Kidney glomerular epithelial cell (primary cell): Measurements from ENCODE around the gene PHF21B.
"Not testable (repeated sequence)": the region's sequence is repeated elsewhere in the genome, so short reads cannot be mapped to it uniquely, and the experiment has no call there.

Experiments used
- DNase-seq: peaks from one replicate; lab custom pipeline; 2025; lab: John Stamatoyannopoulos, UW

The PHF21B gene

DNA sequence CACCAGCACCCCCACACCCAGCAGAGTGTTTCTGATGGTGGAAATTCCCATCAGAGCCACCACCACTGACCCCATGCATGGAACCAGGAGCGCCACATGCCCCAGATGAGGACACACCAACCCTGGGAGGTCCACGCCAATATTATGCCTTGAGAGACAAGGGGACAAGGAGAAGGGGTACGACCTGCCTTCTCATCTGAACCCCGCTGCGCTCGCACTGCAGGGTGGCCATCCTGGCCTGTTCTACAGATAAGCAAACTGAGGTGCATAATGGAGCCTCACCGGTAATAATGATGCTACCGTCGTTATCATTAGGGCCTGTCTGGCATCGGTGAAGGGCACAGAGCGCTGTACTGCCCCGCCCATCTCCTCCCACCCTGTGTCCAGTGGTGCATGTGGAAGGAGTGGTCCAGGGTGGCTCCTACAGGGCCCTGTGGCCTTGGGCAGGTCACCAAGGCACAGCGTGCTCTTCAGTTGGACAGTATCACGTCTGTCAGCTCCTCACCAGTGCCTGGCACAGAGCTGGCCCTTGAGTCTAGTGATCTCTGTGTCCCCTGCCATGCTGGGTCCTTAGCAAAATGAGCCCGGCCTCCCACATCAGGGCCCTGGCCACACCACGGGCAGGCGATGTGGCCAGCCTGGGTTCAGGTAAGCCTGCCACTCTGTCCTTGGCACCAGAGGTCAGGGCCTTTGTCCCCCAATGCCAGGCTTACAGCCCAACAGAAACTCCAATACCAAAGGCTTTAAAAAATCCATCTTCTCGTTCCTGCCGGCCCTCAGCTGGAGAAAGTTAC is 92.2 kb downstream of the PHF21B start:
- no peak for DNase-seq

DNA sequence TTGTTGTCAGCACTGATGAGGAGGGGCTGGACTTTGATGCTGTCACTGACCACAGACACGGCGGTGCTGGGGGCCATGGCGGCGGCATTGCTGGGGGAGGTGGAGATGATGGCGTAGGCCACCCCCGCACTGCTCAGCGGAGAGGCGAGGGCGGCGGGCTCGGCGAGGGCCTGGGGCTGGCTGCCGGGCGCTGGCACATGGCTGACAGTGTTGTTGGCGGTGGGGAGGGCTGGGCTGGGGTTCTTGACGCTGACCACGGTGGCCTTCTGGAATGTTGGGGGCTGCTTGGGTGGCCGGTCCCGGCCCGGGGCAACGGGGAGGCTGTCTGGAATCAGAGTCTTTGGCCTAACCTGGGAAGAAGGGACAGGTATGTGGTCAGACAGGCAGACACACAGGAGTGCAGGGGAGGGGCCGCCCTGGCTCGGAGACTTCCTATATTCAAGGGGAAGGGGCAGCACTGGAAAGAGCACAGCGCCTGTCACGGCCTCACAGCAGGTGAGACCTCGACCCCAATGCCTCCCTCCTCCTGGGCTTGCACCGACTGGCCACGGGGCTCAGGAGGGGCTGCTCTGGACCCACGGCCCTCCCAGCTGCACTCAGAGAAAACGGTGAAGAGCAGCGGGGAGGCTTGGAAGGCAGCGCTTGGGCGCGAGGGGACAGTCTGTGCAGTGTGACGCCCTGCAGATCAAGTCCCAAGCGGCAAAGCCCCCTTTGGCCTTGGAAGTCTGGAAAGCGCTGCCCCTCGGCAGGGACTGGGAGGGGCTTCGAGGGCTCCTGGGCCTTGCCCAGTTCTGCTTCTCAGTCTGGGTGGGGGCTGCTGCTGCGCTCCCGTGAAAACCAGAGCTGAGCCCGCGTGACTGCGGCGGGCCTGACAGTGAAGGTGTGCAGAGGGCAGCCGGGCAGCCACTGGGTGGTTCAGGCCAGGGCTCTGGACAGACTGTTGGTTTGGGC is 93.2 kb downstream of the PHF21B start:
- no peak for DNase-seq

DNA sequence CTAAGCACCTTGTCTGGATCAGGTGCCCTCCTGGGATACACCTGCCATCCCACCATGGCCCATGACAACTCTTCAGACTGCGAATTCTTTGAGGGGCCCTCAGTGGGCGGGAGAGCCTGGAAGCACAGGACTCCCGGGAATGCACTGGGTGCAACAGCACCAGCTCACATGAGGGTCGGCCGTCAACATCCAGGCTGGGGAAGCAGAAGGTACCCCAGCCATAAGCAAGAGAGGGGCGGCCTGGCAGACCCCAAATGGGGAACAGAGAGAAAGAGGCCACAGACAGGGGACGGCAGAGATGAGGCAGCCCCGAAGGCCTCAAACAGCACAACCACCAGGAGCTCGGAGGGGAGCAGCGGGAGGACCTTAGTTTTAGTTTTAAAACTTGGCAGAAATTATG is 94.4 kb downstream of the PHF21B start:
- no peak for DNase-seq

DNA sequence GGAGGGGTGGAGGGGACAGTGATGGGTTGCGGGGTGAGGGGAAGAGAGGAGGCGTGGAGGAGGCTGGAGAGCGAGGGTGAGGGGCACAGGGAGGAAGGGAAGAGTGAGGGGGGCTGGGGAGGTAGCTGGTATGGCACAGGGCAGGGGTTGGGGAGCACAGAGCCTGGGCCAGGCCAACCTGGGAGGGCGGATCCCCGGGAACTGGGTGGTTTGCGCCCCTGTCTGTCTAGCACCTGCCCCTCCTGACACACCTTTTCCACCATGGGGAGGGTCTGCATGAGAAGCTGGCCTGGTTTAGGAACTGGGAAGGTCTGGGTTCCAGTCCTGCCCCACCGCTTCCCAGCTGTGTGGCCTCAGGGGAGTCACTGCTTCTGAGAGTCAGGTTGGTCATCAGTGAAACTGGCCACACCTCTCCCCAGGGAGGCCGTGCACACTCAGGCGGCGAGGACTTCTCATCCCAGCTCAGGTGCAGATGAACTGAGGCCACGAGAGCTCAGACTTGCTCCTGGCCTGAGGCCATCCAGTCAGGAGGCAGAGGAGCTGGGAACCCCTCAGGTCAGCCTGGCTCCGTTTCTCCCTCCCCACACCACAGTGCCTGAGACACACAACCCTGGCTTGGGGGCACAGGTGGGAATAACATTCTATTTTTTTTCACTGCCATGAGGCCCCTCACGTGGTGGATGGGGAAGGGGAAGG is 95.6 kb downstream of the PHF21B start:
- no peak for DNase-seq

DNA sequence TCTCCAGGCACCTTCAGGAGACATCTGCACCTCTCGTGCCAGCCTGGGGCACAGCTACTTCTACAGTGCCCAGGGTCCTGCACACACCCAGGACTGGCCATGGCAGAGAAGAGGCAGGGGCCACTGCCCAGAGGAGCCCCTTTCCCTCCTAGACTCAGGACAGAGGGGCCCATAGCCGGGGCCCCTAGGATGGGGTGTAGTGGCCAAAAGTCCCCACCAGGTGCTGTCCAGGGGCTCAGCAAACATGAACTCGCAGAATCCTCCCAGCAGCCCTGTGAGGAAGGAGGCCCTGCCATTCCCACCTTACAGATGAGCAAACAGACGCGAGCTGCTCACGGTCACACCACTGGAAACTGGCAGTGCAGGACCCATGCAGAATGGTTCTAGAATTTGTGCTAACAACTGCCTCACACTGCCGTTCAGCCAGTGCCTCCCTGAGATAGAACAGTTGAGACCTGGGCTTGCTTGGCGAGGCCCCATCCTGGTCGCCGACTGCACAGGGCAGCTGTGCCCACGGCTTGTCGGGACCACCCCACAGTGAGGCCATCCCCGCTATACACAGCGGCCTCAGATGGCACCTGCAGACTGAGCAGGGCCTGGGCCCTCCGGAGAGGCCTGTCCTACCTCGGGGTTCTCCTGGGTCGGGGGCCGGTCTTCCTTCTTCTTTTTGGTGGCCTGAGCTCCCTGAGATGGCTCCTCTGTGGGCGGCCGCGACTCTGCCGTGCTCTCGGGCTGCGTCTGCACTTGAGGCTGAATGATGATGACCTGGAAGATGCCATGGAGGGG is 96.4 kb downstream of the PHF21B start:
- no peak for DNase-seq

DNA sequence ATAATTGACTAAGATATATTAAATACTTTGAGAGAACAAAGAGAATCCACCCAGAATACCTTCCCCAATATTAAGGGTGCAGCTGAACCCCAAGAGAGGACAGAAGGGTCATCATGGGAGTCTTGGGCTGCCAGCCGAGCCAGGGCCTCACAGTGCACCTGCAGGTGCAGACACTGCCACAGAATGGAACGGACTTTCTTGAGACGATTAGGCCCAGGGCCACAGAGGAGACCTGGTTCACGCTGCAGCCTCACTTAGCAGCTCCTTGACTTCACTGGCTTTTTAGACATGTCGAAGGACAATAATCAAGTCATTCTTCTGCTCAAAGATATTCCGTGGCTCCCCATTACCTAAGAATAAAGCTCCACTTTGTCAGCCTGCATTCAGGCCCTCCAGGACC is 100.6 kb downstream of the PHF21B start:
- DNase-seq: no peak

DNA sequence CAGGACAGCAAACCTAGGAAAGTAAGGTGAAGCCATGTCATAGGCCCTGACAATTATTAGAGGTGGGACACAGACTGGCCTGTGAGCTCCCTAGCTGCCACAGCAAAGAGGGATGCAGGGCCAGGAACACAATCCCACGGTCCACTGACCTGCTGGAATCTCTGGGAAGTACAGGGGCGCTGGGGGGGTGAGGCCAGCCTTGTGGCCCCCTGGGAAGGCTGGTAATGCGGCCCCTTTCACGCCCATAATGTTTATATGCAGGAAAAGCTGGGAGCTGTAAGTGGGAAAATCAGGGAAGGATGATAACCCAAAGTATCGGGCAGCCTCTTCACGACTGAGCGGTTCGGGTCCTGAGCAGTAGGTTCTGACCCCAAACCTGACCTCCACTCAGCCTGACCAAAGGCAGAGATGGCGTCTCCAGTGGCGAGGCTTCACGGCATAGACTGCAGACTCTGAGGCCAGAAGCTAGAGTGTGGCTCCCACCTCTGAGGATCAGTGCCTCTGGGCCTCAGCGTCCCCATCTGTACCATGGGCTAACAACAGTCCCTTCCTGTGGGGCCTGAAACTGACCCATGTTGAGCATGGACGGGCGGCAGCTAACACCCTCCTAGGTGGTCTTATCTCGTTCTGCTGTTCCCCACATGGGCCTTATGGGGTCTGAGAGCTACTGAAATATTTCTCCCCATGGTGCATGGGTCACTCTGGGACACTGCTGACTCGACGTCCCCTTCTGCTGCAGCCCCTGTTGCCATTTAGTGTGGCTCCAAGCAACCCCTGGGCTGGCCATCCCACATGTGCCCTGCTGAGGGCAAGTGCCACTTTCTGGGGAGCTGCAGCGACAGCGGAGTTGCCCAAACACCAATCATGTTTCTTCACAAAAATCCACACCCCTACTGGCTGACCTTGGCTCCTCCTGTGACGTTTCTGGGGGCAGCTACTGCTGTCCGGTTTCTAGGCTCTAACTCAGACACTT is 101.8 kb downstream of the PHF21B start:
- DNase-seq: no peak

DNA sequence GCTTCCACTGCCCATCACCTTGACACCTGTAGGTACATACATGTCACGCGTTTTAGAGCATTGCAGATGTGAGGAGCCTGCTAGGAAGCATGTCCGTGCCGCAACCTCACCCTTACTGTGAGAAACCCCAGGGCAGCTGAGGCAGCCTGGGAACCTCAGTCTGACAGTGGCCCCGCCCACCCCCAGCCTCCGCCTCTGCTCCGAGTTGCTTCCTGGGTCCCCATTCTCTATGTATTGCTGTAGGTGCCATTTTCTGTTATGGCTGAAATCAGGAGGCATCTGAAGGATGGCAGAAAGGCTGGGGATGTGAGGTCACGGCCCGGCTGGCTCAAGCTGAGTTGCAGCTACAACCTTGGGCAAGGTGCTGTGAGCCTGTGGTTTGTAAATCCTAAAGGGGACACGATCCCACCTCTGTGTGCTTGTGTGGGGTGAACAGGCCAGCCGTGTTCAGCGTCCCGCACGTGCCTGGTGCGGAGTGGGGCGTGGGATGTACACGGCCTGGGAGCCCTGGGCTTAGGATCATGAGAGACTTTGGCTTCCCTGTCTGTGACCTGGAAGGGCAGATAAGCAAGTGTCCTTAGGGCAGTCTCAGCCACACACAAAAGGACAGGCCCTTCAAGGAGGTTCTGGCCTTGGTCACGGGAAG is 102.7 kb downstream of the PHF21B start:
- DNase-seq: no peak

DNA sequence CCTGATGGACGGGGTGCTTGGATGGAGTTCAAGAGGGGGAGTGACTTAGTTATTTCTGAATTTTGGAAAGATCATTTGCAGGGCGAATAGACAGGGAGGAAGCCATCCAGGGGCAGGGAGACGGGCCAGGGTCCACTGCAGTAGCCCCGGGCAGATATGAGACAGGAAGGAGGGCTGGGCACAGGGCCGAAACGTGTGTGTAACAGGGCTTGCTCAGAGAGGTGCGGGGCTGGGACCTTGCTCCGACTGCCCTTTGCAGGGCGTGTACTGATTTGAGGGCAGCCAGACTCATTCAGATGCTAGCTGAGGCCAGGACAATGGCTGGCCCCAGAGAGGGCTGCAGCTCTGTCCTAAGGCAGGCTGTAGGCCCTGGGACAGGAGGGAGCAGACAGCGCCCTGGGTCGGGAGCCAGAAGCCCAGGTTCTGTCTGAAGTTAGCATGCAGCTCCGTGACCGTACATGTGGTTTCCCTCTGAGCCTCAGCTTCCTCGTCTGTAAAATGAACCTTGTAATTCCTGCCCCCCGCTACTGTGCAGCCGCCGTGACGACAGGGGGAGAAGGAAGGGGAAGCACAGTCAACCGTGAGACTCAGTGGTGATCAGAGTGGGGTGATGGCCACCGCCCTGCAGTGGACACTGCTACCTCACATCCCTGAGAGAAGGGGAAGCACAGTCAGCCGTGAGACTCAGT is 103.4 kb downstream of the PHF21B start:
- DNase-seq: no peak

DNA sequence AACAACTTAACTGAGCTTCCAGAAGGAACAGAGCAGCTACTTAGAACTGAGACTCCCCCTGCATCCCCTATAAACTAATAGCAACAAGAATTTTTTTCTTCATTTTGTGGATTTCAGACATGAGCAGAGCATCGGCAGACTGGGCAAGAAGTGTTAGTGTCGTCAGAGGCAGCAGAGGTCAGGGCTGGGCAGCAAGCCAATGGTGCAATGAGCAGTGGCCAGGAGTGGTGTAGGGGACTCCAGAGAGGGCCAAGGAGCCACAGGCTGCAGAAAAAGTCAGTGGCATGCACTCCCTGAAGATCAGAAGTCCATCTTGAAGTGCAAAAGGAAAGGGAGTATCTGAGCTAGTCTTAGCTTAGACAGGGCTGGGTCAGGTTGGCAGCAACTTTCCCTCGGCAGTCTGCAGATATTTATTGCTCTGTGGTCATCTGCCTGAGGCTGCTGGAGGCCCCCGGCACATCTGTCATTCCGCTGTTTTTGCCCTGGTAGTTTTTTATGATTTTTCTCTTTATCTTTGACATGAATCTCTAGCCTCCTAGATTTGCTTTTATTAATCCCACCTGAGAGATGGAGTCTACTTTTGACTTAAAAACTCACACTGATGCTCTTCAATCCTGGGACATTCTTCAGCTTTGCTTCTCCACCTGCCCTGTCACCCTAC is 105.2 kb downstream of the PHF21B start:
- DNase-seq: not testable (repeated sequence)

DNA sequence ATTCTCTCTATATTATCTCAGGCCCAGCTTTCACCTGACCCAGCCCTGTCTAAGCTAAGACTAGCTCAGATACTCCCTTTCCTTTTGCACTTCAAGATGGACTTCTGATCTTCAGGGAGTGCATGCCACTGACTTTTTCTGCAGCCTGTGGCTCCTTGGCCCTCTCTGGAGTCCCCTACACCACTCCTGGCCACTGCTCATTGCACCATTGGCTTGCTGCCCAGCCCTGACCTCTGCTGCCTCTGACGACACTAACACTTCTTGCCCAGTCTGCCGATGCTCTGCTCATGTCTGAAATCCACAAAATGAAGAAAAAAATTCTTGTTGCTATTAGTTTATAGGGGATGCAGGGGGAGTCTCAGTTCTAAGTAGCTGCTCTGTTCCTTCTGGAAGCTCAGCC is 106.6 kb downstream of the PHF21B start:
- not testable (repeated sequence) for DNase-seq

DNA sequence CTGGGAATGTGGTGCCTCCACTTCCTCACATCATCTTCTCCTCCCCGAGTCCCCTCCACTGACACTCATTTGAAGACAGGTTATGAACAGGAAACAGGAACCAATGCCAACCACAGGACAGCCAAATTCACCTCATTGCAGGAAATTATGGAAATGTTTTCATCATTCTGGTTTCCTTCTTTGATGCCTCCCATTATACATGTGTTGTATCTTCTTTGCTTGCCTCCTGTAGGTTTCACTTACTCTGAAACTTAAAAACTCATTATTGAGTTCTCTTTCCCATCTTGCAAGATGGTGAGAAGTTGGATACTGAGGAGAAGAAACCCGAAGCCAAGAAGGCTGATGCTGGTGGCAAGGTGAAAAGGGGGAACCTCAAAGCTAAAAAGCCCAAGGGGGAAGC is 108.5 kb downstream of the PHF21B start:
- DNase-seq: no peak

DNA sequence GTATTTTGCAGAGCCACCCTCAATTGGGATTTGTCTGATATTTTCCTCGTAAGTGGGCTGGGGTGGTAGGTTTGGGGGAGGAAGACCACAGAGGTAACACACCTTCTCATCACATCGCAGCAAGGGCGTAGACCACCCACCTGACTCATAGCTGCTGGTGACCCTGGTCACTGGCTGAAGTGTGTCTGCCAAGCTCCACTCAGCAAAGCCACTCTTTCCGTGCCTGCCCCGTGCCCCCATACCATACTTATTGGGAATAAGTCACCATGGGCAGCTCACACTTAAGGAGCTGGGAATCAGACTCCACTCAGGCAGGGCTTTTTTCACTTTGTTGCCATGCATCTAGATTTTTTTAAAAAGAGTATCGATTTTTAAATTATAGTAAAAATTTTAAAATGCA is 111.6 kb downstream of the PHF21B start:
- no peak for DNase-seq

DNA sequence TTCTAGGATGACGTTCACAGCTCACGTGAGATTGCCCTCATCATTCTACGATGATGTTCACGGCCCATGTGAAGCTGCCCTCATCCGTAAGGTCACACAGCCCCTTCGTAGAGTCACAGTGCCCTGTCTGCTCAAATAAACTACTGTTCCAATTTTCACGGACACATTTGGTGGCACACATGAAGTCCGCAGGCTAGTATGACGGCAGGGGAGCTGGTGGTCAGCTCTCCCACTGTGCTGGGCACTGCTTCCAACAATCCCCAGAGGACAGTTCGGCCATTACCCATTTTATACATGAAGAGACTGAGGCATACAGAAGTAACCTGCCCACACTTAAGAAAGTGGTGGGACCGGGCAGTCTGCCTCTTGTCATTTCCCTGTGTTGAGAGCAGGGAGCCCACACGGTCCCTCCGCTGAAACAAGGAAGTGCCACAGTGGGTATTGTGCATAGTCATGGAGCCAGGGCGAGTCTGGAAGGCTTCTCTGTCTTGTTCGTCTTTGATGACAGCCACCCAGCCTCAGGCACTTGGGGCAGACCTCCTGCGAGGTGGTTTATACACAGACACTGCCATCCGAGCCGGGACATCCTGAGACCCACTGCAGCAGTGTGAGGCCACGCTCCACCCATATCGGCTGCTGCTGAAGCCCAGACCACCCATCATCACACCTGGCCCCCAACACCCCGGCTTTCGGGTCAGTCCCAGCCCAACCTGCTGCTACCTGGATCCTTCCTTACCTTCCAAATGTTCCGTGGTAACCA is 114.3 kb downstream of the PHF21B start:
- DNase-seq: no peak

DNA sequence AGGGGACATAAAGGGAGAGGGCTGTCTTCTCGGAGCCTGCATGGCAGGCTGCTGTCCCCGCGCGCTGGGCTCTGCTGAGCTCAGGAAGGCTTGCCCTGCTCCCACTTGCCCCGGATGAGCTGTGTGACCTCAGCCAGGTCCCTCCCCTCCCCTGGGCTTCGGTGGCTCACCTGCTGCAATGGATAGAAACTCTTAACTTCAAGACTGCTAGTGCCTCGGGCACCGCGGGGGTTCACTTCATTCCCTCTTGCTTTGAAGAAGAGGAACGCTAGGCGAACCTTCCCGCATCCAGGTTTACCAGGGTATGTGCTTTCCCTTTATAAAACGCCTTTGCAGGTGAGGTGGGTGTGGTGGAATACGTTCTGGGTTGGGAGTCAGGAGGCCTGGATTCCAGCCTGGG is 115.0 kb downstream of the PHF21B start:
- no peak for DNase-seq

DNA sequence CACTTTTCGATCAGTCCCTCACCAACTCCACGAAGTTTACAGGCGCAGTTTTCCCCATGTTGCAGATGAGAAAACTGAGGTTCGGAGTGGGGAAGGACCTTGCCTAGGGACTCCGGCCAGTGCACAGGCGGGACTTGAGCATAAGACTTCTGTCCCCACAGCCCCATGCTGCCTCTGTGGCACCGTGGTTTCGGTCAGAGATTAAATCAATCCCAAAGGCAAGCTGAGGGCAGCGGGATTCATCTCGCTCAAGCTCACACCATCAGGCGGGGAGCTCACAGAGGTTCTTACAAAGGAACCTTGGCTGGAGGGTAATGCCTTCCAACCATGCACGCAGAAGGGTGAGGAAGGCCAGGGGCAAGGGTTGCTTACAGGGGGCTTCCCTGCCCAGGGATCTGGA is 115.5 kb downstream of the PHF21B start:
- no peak for DNase-seq

DNA sequence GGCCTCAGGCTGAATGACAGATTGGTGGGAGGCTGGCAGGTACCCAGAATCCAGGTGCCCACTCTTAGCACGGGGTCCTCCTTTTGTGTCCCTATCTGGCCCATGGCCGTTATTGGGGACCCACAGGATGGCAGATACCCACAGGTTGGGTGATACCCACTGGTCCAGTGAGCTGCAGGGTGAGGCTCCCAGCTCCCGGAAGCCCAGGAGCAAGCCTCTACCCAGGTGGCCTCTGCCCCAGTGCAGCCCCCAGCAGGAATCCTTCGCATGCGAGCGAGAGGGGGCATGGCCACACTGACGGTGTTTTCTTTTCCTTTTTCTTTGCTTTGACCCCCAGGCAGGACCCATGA is 116.1 kb downstream of the PHF21B start:
- DNase-seq: no peak
